ENCODE results near the gene MYO1C.

Gene MYO1C

DNA sequence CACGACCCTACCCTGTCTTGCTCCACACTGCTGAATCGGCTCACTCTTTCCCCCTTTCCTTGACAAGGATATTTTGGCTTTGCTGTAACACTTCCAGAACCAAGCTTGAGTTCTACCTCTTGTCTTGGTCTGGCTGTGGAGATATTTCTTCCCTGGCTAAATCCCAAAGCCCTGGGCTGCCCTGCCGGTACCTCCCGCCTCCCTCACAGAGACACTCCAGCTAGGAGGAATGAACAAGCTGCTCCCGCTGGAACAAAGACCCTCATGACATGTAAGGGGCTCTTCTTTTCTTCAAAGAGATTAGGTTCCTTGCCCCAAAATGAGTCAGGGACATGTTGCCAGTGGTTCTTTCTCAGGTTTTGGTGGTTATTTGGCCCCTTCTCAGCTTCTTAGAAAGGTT, 13.1 kb upstream of the MYO1C start:
- DNase-seq: no peak

DNA sequence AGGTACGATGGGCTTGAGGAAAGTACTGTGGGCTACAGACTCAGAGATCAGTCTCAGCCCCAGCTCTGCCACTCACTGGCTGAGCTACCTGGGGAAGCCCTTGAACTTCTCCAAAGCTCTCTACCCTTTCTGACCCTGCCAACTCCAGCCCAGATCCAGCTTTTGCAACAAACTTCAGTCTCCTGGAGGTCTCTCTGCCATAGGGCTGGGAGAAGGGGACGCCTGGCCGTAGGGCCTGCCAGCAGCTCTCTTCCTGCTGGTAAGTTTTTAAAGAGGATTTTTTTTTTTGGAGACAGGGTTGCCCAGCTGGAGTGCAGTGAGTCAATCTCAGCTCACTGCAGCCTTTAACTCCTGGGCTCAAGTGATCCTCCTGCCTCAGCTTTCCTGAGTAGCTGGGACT, 12.4 kb upstream of the MYO1C start:
- DNase-seq: no peak

DNA sequence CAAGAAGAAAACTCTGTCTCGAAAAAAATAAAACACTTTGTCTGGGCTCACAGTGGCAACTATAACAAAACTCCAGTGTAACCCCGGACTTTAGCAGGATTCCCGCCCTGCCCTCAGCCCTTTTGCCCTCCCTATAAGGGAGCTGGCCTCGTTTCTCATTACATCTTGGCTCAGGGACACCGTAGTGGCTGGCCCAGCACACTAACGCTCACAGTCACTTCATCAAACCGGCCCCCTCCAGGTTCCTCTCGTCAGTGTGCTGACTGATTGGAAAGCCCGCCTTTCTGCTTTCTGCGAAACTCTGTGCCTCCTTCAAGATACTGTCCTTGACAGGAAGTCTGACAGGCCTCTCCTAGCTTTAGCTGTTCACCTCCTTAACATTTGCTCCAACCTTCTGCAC, 11.2 kb upstream of the MYO1C start:
- DNase-seq: no peak

DNA sequence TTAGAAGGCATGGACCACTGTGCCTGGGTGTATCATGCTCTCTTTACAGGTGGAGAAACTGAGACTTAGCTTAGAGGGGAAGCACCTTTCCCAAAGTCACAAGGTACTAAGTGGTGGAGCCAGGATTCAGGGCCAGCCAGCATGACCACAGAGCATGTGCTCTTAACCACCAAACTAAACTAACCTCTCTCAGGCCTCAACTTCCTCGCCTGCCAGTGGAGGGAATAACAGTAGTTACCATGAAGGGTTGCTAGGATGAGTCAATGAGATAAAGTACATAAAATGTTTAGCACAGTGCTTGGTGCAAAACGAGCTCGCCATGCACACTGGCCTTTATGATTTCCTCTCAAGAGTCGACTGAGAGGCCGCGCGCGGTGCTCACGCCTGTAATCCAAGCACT, 6.4 kb upstream of the MYO1C start:
- DNase-seq: no peak

DNA sequence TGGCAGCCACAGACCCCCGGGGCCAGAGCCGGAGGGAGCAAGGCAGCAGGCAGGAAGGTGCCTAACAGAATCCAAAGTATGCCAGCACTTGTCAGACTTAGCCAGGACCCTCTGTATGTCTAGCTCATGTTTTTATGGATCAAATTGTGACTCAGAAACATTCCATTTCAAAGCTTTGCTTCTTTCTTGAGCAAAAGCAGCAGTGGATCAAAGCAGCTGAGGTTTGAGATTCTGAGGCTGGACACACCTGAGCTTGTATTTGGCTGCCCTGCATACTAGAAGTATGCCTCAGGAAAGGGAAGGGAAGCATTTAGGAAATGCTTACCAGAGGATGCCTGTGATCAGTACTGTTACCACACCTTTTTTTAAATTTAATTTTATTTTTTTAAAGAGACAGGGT, 5.7 kb upstream of the MYO1C start:
- DNase-seq: no peak

DNA sequence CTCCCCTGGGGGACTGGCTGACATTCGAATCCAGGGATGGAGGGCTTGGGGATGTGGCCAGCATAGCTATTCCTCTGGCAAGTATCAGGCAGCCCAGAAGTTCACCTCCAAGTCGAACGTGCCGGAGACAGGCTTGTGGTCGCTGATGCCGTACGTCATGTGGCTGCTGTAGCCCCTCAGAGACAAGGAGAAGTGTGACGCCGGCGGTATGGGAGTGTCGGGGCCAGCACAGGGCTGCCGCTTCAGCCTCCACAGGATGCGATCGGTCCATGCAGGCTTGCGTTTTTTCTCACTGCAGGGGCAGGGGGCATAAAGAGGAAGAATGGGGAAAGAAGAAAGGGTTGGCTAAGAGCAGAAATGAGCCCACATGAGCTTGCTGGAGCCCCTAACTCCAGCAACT, 5.3 kb upstream of the MYO1C start:
- no peak for DNase-seq

DNA sequence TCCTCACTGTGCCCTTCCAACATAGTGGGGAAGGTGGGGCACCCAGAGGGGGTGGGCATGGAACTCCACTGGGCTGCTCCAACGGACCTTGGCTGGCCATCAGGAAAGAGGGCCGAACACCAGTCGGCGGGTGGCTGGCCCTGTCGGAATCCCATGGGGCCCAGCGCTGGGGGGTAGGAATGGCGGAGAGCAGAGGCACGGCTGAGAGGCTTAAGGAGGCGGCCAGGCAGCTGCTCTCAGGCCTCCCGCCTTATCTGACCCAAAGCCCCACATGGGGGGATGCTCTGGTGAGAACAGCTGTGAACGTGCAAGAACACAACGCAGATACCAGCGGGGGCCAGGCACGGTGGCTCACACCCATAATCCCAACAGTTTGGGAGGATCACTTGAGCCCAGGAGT, 4.4 kb upstream of the MYO1C start:
- DNase-seq: no peak

DNA sequence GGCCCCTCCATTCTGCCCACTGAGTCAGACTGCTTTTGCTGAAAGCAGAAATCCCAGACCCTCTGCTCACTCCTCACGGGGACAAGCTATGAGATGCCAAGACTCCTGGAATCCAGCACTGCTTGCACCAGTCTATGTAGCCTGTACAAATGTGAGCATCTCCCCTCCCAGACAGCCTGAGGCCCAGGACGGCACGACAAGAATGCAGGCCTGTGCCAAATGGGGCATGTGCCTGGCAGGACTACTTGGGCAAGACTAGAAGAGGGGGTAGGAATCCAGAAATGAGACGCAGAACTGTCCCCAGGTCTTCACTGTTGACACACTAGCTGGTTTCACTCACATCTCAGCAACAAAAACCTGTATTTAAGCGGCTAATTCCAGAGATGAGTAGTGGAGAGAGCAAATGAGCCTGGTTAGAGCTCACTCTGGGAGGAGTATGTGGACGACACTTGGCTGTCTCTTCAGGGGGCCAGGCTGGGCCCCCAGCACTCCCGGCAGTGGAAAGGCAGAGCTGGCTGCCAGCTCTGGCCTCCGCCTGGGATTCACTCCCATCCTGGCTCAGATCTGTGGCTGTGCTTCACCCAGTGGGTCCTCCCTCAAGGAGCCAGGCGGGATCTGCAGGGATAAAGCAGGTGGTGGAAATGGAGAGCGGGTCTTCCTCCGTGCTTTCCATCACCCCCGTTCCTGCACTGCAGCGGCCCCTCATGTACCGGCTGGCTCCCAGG, 2.9 kb upstream of the MYO1C start:
- DNase-seq: no peak

DNA sequence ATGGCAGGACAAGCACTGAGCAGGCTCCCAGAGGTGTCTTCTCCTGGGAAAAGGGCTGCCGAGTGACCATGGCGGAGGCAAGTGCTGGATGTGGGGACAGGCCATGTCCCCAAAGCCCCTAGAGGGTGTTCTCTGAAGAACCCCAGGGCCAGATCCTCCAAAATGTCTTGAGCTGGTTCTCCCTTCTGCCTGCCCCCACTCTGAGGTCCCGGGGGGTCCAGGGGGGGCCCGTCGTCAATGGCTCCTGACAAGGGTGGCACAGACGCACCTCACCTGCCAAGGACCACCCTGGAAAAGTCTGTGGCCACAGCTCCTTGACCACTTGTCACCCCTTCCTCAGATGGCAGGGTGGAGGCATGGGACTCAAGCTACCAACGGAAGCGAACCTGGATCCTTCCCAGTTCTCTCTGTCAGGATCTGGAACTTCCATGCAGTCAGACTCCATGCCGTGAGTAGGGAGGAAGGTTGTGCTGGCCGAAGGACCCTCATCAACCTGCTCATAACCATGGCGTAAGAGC, 2.3 kb upstream of the MYO1C start:
- DNase-seq: no peak

DNA sequence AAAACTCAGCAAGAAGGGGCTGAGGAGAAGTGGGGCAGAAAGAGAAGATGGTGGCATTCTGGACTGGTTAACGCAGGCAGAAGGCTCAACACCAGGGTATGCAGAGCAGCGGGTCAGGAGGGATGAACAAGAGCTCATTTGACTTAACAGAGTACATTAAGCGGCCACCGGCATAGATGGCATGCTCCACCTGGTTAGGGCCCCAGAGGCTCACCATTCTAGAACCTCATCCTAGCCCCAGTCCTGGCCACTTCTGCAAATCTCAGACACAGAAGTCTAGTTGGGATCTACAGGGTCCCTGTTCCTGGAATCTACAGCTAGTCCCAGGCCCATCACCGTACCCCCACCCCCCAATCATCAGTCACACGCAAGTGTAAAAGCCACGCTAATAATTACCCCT, 1.7 kb upstream of the MYO1C start:
- DNase-seq: no peak

DNA sequence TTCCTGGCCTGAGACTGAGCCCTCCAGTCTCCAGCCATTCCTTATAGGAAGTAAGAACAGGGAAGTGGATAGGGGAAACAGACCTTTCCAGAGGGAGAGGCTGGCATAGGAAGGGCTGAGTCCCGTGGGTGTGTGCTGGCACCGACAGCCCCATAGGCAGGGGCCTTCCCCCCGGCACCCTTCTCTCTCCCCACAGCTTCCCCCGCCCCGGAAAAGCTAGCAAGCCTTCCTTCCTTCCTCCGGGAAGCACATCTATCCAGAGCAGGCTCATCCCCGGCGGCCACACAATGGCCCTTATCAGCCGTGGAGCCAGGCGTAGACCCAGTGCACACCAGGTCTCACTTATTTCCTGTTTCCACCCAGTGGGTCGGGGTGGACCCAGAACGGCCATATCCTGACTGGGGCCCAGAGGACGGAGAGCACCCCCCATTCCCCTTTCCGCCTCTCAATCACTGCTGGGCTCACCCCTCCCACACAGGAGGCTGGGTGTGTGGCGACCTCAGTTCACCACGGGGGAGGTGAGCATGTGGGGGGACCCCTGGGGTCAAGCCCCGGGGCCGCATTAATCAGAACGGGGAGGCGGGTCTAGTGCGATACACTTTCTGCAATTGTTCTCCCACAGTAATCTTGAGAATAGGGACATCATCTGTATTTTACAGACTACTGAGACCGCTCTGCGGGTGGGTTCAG, 950 bp upstream of the MYO1C start:
- DNase-seq: no peak

DNA sequence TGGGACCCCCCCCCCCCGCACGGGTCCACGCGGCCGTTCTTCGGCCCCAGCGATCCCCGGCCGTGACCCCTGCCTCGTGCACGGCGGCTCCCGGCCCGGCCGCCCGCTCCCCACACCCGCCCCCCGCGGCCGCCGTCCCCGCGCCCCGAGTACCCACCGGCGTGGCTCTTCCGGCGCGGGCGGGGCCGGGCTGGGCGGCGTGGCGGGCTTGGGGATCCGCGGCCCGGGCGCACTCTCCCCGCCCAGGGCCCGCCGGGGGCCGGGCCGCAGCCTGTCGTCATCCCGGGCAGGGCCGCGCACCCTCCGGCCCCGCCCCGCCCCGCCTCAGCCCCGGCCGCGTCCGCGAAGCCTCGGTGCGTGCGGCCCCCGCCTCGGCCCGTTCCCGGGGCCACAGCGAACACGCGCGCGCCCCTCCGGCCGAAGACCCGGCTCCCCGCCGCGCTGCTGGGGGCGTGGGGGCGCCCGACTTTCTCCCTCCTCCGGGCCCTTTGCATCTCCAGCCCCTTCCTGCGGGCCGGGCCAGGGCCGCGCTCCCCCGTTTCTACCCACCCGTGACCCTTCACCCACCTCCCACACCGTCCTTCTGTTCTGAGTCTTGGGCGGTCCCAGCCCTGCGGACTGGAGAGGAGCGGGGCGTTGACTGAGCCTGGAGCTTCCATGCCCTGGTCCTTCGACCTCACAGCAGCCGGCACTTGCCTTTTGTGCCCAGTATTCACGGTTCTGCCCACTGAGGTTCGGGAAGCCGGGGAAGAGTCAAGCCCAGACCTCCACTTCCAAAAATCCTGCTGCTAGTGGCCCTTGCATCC, 840 bp downstream of the MYO1C start:
- no peak for DNase-seq

DNA sequence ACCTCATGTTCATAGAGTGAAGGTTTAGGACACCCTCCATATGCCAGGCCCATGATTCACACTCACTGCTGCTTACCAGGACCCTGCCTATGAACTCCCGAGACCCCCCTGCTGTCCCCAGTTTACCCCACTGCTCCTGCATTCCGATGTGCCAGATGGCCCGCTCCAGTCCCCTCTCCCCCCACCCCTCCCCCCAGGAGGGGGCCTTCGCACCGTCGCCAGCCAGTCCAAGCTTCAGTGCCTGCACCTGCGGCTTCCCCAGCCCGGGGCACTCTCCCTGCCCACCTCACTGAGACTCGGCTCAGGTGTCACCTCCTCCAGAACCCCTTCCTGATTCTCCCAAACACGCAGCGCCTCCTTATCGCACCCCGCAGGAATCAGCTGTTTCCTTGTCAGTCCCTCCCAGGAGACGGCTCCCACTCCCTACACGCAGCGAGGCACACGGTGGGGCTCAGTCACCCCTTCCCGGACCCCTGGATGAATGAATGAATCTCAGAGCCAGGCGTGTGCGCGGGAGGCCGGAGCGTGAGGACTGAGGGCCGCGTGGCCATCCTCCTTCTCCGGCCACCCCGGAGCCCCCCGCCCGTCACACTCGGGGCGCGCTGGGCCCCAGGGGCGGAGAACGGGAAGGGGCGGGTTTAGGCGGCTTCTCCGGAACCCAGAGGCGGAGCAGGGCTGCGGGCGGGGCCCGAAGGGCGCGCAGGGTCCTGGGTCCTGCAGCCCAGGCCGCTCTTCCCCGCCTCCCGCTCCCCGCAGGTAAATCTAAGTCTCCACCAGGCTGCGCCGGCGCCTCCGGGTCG, 1.6 kb downstream of the MYO1C start:
- peak; percentile 11 for DNase-seq

DNA sequence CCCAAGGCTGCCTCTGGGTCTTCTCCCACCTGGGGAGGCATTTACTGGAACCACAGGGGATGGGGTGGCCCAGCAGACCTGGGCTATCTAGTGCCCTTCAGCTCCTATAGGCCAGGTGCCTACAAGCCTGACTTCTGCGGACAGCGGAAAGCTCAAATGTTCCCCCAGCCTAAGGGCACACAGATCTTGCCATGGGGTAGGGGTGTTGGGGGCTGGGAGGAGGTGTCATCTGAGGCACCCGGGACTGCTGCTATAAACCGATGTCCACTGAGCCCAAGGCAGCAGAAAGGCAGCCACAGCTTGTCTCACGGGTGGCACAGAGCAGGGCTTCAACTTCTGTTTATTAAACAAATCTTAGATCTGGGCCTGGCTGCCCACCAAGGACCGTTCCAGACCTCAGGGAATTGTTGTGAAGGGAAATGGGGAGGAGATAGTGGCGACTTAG, 3.6 kb downstream of the MYO1C start:
- DNase-seq: no peak

DNA sequence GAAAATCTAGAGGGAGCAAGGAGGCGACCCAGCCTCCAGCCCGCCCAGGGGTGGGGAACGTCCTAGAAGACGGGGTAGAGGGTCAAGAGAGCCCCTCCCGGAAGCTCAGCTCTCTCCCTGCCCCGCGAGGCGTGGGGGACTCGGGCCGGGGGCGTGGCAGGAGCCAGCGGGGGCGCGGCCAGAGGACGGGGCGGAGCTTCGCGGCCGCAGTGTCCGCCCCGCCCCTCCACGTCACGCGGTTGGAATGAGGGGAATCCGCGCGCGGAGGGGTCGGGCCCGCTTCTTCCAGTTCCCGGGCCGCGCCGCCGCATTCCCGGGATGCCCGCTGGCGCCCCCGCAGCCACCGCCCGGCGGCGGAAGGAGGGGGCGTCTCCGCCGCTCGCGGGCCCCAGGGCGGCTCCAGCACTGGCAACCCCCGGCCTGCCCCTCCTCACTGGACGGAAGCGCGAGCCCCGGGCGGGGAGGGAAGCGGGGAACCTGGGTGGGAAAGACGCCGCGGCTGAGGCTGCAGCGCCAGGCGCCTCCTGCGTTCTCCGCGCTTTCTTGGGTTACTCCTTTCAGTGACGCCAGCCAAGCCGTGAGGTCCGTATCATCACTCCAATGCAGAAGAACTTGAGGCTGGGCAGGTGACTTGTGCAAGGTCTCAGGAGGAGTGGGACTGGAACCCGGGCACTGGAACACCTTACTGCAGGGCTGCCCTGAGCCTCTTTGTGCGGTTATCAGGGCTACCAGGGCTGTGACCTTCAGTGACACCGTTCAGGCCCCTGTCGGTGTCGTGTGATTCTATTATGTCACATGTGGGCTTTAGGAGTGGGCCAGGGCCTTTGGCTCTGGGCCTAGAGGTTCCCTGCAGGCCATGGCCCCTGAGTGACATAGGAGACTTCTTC, 4.3 kb downstream of the MYO1C start:
- peak; percentile 58 for DNase-seq

DNA sequence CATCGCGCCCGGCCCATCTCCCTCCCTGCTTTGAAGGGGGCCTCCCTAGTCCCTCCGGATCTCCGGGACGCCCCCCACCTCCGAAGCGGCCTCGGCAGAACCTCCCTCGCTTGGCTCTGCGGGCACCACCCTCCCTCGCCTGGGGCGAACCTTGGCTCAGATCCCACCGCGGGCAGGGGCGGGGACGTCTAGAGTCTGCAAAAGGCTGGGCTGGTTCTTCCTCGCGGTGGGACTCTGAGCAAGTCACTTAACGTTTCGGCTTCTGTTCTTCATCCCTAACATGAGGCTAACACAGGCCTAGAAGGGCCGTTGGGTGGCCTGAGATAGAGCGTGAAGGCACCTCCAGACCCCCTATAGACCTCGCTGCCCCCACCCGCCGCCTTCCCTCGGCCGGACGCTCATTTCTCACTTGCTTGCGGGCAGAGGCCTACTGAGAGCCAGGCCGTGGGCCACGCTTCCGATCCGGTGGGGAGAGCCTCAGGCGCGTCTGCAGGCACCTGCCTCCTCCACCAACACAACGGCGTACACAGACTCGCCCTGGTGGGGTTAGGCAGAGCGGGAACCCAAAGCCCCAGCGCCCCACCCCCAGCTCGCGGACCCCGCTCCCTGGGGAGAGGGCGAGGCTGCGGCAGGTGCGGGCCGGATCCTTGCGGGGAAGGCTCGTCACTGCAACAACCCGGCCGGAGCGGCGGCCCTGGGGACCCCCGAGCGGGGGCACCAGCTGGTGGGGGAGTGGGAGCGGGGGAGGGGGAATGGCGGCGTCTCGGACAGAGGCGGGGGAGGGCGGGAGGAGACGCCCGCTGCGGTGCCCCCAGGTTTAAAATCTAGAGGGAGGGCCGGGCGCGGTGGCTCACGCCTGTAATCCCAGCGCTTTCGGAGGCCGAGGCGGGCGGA, 5.4 kb downstream of the MYO1C start:
- no peak for DNase-seq

DNA sequence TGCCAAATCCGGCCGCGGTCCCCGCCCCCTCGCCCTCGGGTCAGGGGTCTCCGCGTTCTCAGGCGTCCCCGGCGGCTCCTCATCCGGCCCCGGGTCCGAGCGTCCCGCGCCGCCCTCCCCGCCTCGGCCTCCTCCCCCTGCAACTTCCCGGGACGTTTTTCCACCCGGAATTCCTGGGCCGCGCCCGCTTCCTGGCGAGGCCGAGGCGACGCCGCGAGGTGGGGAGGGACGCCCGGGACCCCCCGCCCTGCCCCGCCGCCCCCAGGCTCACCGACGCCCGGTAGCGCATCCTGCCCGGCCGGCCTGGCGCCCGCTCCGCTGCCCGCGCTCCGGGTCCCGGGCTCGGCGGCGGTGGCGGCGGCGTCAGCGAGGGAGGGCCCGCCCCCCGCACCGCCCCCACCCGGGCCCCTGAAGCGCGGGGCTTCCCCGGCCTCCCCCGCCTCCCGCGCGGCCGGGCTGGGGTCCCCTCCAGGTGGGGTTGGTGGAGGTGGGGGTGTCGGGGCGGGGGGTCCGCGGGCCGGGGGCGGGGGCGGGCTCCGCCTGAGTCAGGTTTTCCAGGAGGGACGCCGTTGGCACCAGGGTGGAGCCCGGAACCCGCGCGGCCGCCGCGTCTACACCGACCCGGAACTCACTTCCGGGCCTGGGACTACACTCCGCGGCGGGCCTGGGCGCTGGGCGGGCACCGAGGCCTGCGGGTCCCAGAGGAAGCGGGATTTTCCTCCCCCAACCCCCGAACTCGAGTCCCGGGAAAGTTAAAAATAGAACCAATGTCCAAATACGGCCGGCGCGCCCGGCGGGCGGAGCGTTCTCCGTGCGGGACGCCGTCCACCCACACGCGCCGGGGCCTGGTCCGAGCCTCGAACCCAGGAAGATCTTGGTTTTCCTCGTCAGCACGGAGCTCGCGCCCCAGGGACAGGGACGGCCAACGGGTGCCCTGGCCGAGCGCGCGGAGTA, 6.8 kb downstream of the MYO1C start:
- no peak for DNase-seq

DNA sequence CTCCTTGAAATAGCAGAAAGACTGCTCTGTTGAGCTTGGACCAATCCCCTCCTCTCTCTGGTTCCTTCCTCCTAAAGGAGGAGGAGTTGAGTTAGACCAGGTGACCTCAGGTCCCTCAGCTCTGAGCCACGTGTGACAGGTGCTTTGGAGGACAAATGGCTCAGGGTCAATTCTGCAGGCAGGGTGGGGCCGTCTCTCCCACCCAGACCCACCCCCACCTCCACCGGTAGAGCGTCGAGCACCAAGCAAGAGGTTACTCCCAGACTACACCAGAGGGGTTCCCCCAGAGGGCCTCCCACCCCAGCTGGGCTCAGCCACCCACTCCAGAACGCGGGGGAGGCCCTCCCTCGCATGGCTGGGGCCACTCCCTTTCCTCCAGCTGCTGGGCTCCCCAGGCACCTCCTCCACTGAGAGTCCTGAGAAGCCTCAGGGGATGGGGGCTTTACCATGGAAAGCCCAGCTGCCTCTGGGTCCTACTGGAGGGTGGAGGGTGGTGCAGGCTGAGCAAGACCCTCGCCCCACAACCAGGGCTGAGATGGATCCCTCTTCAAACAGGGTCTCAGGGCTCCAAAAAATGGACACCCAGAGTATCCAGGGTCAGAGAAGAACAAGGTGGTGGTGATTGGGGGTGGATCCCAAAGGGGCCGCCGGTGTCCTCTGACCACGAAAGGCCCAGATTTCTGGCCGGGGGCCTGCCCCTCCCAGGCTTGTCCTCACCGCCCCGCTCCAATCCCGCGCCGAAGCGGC, 7.6 kb downstream of the MYO1C start:
- DNase-seq: no peak

DNA sequence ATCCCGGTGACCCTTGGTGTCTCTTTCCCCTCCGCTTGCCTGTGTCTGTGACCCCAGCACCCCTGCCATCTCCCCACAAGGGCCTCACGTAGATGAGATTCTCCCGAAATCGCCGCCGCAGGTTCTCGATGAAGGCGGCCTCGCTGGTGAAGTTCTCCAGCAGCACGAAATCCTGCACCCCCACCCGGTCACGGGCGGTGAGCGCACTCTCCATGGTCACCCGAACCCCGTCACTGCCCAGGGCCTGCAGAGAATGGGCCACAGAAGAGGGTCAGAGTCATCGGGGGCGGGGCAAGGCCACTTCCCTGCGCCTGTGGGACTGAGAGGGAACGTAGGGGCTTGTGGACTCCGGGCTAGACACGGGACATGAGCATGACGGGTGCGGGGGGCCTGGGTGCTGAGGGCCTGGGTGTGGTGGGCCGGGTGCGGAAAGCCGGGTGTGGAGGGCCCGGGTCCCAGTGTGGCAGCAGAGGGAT, 8.4 kb downstream of the MYO1C start:
- DNase-seq: no peak

All from NCI-H2227 treated with DMSO at 0.1 percent for 48 hours (cell line).